WERI-Rb-1 (cell line): Measurements from ENCODE around the gene TF.

Experiments used
- DNase-seq: peaks from one replicate; pipeline ENCODE4 v3.0.0-alpha.2; 2020
- H3K27ac ChIP-seq: fragments of 250-450 bp; sonication (Bioruptor Pico); 2 replicates; pipeline ENCODE4 v1.5.1; 2020; ENCODE audit warnings: mild to moderate bottlenecking, moderate library complexity
- H3K27me3 ChIP-seq: fragments of 250-450 bp; sonication (Bioruptor Pico); 2 replicates; pipeline ENCODE4 v1.5.1; 2021; ENCODE audit warnings: mild to moderate bottlenecking, low read depth, moderate library complexity; ENCODE audit not compliant: insufficient read depth, severe bottlenecking
- H3K36me3 ChIP-seq: fragments of 250-450 bp; sonication (Bioruptor Pico); 2 replicates; pipeline ENCODE4 v1.5.1; 2020; ENCODE audit warnings: mild to moderate bottlenecking, moderate library complexity
- H3K4me3 ChIP-seq: 2 replicates; pipeline ENCODE4 v1.5.1; 2011; ENCODE audit warnings: low read depth, mild to moderate bottlenecking, control low read depth, low read length
- H3K9me3 ChIP-seq: fragments of 250-450 bp; sonication (Bioruptor Pico); 2 replicates; pipeline ENCODE4 v1.5.1; 2021; ENCODE audit warnings: mild to moderate bottlenecking, moderate library complexity; ENCODE audit not compliant: severe bottlenecking
- CTCF ChIP-seq: IDR thresholded peaks from 2 replicates; pipeline ENCODE4 v1.5.1; 2011; ENCODE audit warnings: low read depth, mild to moderate bottlenecking, control low read depth, inconsistent platforms, low read length

Gene TF

DNA sequence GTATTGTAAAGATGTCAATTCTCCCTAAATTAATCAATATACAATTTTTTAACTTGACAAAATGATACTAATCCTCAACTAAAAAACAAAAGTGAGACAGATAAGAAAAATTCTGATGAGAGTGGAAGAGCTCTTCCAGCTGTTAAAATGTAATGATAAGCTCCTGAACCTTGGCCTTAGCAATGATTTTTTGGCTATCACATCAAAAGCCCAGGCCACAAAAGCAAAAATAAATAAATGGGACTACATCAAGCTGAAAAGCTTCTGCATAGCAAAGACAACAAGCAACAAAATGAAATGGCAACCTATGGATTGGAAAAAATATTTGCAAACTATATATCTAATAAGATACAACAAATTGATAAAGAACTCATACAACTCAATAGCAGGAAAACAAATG, 35.4 kb downstream of the TF start:
- no peaks in the 10 kb centered on the region for H3K36me3 ChIP-seq
- DNase-seq = no peak
- no peaks in the 10 kb centered on the region for H3K9me3 ChIP-seq
- H3K27ac ChIP-seq = no peak overlapping the region
- TF ChIP-seq CTCF = no peak
- no peak overlapping the region for H3K4me3 ChIP-seq
- H3K27me3 ChIP-seq = no peaks in the 10 kb centered on the region

GRCh38 chr3:133782454-133782853, 36.3 kb downstream of the TF start:
- H3K9me3 ChIP-seq = no peaks in the 10 kb centered on the region
- H3K27ac ChIP-seq = no peak overlapping the region
- DNase-seq = no peak
- no peaks in the 10 kb centered on the region for H3K36me3 ChIP-seq
- no peaks in the 10 kb centered on the region for H3K27me3 ChIP-seq
- no peak overlapping the region for H3K4me3 ChIP-seq
- no peak for TF ChIP-seq CTCF

DNA sequence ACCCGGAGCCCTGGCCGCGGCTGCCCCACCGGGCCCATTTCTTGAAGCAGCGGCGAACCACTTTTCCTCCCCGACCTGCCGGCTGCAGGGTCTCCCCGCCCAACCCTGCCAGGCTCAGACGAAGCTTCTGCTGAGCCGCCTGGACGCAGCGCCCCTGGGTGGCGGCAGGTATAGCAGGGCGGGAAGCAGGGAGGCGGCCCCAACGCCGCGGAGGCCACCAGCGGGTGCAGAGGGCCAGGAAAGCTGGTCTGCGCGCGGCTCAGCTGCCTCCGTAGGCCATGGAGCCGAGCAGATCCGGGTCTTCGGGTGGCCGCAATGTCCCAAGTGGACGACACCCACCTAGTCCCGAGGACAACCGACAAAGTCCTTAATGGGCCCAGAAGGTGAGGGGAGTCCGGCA, 37.6 kb downstream of the TF start:
- no peak for TF ChIP-seq CTCF
- Histone ChIP-seq H3K9me3 (no peaks in the 10 kb centered on the region), H3K36me3 (no peaks in the 10 kb centered on the region), H3K4me3 (no peak overlapping the region), H3K27ac (no peak overlapping the region), H3K27me3 (no peaks in the 10 kb centered on the region)
- no peak for DNase-seq

- DNase-seq = no peak
- TF ChIP-seq CTCF = no peak
- Histone ChIP-seq H3K36me3 (no peaks in the 10 kb centered on the region), H3K9me3 (peaks cover 13% of the 10 kb centered on the region), H3K27ac (no peak overlapping the region), H3K27me3 (no peaks in the 10 kb centered on the region), H3K4me3 (no peak overlapping the region)
Measured at GRCh38 chr3:133788024-133788423, 41.8 kb downstream of the TF start.

GRCh38 chr3:133792171-133792763, 46.1 kb downstream of the TF start:
- Histone ChIP-seq H3K27me3 (no peaks in the 10 kb centered on the region), H3K9me3 (peaks cover 13% of the 10 kb centered on the region)
- DNase-seq = no peak

More at GRCh38 chr3:133792171-133792763, 46.1 kb downstream of the TF start:
- Histone ChIP-seq H3K36me3 (no peaks in the 10 kb centered on the region), H3K27ac (no peak overlapping the region), H3K4me3 (no peak overlapping the region)
- TF ChIP-seq CTCF = no peak
